ENCODE data around the gene TMEM86A. TPM values are rescaled to one million over a fixed set of nuclear protein-coding genes. Genes with fewer than 3 reads are reported as not detected.

Gene TMEM86A
- total RNA-seq, 1 donor from 2014 or later, result 4.9 TPM

DNA sequence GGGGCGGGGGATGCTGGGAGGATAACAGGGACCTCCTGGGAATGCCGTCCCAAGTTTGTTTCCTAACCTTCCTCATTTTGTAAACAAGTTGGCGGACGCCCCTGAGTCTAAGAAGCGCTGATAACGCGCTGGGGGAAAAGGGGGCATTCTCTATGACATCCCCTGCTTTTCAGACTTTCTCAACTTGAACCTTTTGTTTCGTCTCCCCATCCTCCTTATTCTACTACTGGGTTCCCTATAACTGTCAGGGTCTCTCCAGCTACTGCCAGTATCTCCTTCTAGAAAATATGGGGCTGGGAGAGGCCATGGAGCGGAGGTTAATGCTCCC lies 654 bp downstream of the TMEM86A start:
- FAIRE-seq, result no peak

DNA sequence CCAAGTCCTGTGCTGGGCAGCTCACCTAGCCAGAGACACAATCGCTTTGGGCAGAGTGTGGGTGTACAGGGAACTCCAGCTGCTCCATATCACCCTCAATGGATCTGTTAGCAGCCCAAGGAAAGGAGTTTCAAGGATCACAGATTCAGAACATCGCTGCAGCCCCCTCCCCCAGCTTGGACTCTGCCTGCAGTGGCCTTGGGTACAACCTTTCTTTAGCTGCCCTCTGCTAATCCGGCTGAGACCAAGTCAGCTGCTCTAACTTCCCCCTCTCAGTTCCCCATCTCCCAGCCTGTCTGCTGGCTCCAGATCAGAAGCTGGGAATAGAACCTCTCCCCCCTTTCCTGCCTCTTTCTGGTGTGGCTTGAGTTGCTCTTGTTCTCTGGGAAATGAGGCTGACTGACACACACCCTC lies 1.3 kb downstream of the TMEM86A start:
- DNase-seq (ENCODE audit: low spot score in 2 of 2), result no peak
- FAIRE-seq, result no peak

More for the DNA sequence above, 654 bp downstream of the TMEM86A start:
- no peak for DNase-seq (ENCODE audit: low spot score in 2 of 2)

DNA sequence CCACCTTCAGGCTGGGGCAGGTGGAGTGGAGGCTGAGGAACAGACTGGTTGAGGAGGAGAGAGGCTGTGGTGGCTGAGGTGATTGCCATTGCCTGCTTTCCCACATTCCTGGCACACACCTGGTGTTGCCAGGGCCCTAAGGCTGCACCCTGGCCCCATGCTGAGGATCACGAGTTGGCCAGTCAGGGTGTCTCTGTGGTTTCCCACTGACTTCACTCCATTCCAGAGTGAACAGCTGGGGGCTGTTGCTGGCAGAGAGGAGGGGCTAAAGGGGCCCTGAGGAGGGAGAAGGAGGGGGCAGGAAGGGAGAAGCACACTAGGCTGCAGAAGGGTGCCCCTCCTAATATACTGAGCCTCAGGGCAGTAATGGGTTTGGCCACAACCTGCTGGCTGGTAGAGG lies 1.8 kb downstream of the TMEM86A start:
- DNase-seq (ENCODE audit: low spot score in 2 of 2) (no peak), FAIRE-seq (no peak)

DNA sequence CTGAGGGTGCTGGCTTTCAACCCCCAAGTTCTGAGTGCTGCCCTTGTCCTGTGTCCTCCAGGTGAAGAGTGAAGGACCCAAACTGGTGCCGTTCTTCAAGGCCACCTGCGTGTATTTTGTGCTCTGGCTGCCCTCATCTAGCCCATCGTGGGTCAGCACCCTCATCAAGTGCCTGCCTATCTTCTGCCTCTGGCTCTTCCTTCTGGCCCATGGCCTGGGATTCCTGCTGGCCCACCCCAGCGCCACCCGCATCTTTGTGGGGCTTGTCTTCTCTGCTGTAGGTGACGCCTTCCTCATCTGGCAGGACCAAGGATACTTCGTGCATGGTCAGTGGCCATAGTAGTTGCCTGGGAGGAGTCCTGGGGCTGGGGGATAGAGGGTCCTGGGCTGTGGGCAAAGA lies 2.3 kb downstream of the TMEM86A start:
- FAIRE-seq (no peak), DNase-seq (ENCODE audit: low spot score in 2 of 2) (no peak)

DNA sequence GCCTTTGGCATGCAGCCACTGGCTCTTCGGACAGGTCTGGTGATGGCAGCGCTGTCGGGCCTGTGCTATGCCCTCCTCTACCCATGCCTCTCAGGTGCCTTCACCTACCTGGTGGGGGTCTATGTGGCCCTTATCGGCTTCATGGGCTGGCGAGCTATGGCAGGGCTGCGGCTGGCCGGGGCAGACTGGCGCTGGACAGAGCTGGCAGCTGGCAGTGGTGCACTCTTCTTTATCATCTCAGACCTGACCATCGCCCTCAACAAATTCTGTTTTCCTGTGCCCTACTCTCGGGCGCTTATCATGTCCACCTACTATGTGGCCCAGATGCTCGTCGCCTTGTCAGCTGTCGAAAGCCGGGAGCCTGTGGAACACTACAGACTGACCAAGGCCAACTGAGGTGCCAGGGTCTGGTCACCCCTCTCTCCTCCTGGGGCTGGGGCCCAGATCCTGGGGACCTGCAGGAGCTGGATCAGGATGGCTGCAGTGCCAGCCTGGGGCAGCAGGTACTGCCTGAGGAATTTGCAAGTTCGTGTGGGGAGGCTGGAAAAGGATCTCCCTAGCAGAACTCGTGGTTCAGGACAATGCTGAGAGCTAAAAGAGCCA lies 3.1 kb downstream of the TMEM86A start:
- FAIRE-seq (no peak), DNase-seq (ENCODE audit: low spot score in 2 of 2) (no peak)

DNA sequence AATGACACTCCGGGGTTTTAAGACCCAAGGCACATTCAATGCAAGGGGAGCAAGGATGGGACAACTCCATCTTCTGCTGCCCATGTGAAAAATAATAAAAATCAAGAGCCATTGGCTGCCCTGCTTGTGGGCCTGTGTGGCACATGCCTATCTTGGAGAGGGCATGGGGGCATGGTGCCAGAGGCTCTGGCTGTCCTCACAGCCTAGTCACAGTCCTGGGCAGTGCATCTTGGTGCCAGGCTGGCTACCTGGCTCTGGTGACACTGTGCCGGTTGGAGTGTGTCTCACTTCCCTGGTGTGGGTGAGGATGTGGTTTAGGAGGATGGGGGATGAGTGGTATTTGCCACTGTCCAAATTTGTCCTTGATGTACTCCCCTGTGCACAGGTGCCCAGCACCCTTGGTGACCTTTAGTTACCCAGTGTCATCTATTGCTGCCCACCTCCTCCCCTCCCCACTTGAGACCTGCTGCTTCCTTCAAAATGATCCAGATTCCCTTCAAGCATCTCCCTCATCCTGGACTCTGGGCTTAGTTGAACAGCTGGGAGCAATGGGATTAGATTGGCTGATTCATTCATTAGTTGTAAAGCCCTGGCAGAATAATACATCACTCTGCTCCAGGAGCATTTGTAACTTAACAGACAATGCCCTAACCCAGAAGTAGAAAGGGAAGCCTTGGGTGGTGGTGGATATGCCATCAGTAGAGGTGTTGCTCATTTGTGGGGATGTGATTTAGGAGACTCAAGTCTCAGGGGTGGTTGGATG lies 4.6 kb downstream of the TMEM86A start:
- no peak for DNase-seq (ENCODE audit: low spot score in 2 of 2)
- no peak for FAIRE-seq

DNA sequence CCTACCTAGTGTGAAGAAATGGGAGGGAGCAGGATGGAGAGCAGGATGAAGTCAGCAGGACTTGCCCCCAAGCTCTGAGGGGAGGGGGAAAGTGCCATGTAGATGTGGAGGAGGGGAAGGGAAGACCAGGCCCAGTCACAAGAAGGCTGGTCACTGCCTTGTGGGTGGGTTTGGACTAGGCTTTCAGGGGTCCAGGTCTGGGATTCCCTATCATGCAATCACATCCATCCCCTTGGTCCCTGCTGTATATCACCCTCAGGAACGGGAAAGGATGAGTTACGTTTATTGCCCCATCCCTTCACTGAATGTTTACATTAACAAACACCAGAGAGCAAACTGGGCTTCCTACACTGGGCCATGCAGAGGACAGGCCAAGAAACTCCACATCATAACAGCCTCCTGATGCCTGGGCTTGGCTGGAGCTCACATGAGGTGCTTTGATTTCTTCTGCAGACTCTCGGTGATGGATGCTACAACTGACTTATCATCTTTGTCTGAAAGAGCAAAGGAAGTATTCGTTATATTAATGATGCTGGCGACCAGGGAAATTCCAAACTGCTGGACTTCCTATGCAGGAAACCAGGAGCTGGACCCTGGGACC lies 5.6 kb downstream of the TMEM86A start:
- no peak for FAIRE-seq
- DNase-seq (ENCODE audit: low spot score in 2 of 2), result no peak

DNA sequence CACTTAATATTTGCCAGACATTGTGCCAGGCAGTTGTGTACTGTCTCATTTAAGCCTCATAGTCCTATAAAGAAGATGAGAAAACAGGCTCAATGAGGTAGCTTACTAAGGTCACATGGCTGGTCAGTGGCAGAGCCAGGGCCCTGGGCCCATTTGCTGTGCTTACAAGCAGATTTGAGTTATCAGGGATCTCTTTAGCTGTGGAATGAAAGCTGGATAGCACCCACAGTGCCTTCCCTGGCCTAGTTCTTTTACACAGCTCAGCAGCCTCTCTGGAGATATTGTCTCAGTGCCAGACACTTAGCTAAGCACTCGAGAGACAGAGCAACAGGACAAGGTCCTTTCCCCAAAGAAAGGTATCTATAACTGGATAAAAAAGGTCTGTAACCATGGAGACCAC lies 6.1 kb downstream of the TMEM86A start:
- FAIRE-seq, result no peak
- DNase-seq (ENCODE audit: low spot score in 2 of 2), result no peak

DNA sequence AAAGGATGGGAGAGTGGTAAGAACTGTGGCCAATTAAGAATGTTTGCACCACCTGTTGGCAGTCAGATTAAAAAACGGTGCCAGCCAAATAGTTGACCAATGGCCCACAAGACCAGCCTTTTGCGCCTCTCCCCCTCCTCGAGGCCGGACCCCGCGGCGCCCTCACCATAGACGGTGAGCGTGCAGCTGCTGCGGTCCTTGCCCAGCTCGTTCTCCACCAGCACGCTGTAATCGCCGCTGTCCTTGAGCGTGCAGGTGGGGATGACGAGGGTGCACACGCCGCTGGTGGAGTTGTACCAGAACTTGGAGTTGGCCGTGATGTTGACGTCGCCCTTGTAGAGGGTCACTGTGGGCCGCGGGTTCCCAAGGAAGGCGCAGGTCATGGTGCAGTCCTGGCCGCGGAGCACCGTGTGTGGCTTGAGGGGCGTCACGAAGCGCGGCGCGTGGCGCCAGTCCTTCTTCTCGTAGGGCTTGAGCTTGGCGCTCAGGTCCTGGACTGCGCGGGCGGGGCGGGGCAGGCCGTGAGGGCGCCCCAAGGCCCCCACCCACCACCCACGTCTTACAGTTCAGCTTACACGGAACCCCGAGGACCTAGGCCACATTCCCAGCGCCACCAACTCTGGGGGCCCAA lies 7.2 kb downstream of the TMEM86A start:
- DNase-seq (ENCODE audit: low spot score in 2 of 2) (peak in 1 of 2 donors; percentile 61), FAIRE-seq (no peak)

DNA sequence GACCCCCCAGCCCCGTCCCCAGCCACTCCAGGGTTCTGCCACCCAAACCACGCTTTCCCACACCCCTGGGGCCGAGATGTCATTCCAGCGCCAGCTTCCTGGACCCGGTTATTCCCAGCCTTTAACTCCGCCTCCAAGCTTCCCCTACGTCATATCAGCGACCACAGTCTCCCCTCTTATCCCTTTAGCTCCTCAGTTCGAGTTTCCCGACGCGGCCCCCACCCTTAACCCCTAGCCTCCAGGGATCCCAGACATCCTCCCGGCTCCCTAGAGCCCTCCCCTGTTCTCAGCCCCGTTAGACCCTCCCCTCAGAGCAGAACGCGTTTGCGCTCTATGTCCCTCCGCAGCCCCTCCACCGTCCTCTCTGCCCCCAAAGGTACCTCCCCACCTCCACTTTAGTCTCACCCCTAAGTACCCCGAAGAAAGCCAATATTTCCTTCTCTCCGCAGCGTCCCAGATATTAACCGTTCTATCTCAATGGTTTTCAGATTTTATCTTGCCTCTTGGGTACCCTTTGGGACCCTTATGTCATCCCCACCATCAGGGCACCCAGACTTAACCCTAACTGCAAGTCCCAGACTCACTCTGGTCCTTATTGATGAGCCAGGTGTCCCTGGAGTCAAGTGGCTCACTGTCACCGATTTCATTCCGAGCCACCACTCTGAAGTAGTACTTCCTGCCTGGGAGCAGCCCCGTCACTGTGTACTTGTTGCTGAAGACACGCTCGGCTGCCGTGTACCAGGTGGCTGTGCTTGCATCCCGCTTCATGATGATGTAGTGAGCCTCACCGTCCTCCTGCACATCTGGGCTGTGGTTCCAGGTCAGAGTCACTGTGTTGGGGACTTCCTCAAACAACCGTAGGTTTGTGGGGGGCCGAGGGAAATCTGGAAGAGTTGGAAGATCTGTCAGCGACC lies 8.0 kb downstream of the TMEM86A start:
- no peak for FAIRE-seq
- DNase-seq (ENCODE audit: low spot score in 2 of 2), result peak in 1 of 2 donors; percentile 74

DNA sequence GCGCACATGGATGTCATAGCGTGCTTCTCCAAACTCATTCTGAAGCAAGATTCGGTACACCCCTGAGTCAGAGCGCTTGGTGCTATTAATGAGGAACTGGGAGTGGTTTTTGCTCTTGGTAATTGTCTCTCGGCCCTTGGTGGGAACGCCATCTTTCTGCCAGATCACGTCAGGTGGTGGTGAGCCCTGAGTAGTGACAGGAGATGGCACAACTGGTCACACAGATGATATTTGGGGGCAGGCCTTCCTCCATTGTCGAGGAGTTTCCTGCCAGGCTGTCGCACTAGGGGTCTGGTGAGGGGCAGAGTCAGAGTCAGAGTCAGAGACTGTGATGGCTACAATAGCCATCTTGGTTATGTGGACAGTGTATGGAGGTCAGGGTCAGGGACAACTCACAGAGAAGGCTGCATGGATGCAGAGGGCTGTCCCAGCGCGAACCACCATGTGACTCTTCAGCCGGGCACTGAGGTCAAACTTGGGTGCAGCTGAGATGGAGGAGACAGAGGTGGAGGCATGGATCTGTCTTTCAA lies 9.3 kb downstream of the TMEM86A start:
- FAIRE-seq (no peak), DNase-seq (ENCODE audit: low spot score in 2 of 2) (no peak)

DNA sequence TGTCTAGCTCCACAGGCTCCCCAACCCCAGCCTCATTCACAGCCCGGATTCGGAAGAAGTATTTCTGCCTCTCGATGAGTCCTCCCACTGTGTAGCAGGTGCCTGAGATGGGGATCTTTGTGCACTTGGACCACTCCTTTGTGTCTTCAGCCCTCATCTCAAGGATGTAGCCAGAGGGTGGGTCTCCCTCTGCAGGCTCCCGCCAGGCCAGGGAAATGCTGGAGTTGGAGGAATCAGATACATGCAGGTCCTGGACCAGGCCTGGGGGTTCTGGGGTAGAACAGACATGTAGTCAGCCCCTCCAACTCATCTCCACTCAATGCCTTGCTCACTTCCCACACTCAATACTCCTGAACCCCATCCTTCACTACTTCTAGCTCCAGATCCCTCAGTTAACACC lies 10.8 kb downstream of the TMEM86A start:
- FAIRE-seq, result no peak

DNA sequence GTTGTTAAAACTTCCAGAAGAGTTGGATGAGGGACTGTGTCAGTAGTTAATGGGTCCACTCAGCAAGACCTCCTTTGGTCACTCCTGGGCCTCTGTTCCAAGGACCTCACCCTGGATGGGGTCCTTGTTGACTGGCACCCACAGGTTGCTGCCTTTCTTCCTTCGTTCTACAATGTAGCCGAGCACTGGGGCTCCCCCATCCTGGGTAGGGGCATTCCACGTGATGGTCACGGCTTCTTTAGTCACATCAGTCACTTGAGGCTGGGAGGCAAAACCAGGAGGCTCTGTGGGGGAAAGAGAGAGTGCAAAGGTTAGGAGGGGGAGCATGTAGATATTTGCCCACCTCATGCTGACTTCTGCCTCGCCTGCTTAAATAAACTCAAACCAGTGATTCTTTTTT lies 12.0 kb downstream of the TMEM86A start:
- FAIRE-seq (no peak), DNase-seq (ENCODE audit: low spot score in 2 of 2) (no peak)

More for the DNA sequence above, 10.8 kb downstream of the TMEM86A start:
- DNase-seq (ENCODE audit: low spot score in 2 of 2), result no peak

DNA sequence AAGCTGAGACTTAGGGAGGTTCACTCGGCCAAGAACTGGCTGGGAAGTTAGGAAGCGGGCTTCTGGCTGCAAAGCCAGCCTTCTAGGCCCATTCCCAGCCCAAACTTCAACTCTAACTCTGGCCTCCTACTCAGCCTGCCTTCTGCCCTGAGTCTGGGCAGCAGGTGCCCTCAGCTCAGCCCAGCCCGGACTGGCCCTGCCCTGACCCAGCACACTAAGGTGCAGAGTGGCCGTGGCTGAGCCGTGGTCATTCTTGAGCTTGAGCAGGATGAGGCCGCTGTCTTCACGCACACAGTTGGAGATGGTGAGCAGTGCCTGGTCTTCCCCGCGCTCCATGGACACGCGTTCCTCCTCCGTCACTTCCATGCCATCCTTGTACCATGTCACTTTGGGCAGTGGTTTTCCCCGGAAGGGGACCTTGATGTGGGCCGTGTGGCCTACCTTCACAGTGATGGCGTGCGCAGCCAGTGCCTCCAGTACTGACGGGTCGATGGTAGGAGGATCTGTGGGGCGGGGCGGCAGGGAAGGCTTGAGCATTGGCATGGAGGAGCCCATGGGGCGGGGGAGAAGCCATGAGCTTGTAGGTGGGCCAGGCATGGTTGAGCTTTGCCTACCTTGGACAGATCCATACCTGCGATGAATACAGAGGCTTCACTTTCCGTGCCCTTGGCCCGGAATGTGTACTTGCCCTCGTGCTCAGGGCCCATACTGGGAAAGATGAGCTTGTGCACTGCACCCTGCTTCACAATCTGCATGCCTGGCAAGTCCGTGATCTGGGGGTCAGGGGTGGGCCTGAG lies 15.3 kb downstream of the TMEM86A start:
- FAIRE-seq (no peak), DNase-seq (ENCODE audit: low spot score in 2 of 2) (no peak)

DNA sequence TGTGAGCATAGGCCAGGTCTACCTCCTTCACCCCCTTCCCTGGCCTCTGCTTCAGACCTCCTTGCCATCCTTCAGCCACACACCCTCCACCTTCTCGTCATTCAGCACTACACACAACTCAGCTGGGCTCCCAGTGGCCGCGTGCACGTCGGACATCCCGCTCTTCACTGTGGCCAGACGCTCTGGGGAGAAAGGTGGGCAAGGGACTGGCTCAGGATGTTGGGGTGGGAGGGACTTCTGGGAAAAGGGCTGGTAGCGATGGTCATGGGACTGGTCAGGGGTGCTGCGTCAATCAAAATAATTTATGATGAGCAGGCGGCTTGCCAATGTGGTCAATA lies 15.8 kb downstream of the TMEM86A start:
- FAIRE-seq, result no peak
- DNase-seq (ENCODE audit: low spot score in 2 of 2), result no peak

DNA sequence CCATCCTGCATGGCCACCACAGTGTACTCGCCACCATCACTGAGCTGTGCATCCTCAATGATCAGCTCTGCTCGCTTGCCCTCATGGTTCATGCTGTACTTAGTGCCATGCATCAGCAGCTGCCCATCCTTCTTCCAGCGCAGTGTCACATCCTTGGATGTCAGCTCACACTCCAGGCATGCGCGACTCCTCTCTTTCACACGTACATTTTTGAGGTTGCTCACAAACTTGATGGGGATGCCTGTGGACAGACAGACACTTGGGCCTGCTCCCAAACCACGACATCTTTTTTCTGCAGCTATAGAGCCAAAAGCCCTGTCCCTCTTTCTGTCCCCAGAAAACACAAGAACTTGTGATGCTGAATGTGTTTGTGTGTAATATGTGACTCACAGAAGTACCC lies 16.9 kb downstream of the TMEM86A start:
- no peak for FAIRE-seq
- no peak for DNase-seq (ENCODE audit: low spot score in 2 of 2)

DNA sequence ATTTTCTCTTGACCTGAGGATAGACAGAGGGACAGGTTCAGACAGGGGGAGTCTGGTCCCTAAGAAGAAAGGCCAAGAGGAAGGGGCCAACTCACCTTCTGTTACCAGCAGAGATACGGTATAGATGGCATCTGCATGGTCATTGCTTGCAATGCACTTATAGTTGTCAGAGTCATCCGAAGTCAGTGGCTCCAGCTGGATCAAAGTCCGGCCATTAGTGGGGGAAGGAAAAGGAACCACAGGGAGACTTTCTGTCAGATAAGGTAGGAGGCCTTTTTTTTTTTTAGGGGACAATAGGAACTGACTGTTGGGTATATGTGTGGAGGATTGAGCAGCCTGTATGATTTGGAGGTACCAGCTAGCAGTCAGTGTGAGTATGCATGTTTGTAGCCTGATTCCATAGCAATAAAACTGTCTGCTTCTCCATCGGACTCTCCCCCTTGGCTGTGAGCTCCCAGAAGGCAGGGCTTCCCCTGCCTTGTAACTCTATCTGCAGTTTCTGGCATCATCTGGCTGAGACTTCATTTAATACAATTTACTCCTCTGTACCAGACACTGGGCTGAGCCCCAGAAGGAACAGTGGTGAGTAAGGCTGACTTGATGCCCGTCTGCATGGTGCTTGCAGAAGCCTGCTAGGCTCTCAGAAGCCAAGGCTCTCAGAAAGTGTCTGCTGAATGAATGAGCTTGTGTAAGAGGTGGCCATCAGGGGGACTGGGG lies 21.7 kb downstream of the TMEM86A start:
- DNase-seq (ENCODE audit: low spot score in 2 of 2), result no peak
- no peak for FAIRE-seq

DNA sequence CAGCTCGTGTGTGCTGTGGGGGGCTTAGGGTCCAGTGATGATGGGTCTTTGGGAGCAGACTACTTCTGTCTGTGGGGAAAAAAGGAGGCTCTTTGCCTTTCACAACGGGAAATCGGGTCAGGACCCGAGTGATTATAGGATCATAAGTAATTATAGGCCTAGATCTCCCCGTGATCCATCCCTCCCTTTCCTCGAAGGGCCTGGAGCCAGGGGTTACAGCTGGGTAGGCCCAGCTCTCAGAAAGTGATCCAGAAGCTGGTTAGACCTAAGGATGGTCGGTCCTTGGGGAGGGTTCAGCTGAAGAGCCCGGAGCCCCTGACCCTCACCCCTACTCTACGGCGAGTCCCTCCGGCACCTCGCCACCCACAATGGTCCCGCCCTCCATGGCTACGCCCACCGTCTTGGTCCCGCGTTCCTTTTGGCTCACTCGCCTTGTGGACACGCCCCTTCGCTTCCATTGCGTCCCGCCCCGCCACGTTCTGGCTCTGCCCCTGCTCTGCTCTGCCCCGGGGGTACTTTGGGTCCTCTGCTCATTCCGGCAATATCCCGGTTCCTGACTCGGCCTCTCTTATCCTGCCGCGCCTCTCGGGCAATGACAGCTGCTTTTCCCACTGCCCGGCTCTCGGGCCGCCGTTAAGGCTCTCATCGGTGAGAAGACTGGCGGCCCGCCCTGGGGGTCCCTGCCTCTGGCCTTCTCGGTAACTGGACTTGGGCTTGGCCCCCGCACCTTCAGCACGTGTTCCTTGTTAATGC lies 22.4 kb downstream of the TMEM86A start:
- DNase-seq (ENCODE audit: low spot score in 2 of 2), result peak in 1 of 2 donors; percentile 70
- no peak for FAIRE-seq

Data from frontal cortex (tissue), 4 donors.